Effector memory CD8-positive, alpha-beta T cell (primary cell): Measurements from ENCODE around the gene TPSB2.

Source experiments
- ATAC-seq: fragments of 150-1000 bp; cut with Tn5 transposase; replicated peaks from 2 replicates; pipeline ENCODE4 v1.10.0; 2021; ENCODE audit warnings: mild to moderate bottlenecking, moderate library complexity
- DNase-seq, 3 experiments: peaks; one replicate each; pipeline ENCODE4 v3.0.0; 2021
- H3K27ac Mint-ChIP-seq, 2 donors: one replicate each; pipeline ENCODE4 v1.8.0; 2022; ENCODE audit warnings: mild to moderate bottlenecking in 2 of 2, mixed read lengths in 2 of 2, moderate library complexity in 2 of 2
- H3K27me3 Mint-ChIP-seq, 2 donors: one replicate each; pipeline ENCODE4 v1.8.0; 2022; ENCODE audit warnings: mixed read lengths in 2 of 2
- H3K36me3 Mint-ChIP-seq: one replicate; pipeline ENCODE4 v1.8.0; 2022; ENCODE audit warnings: mild to moderate bottlenecking, moderate library complexity, mixed read lengths; ENCODE audit not compliant: insufficient read depth
- H3K4me1 Mint-ChIP-seq, 2 donors: one replicate each; pipeline ENCODE4 v1.8.0; 2022; ENCODE audit warnings: low read depth in 2 of 2, mixed read lengths in 2 of 2
- H3K4me3 Mint-ChIP-seq, 2 donors: one replicate each; pipeline ENCODE4 v1.8.0; 2022; ENCODE audit warnings: mild to moderate bottlenecking in 2 of 2, mixed read lengths in 2 of 2, moderate library complexity in 2 of 2
- H3K9me3 Mint-ChIP-seq, 2 donors: one replicate each; pipeline ENCODE4 v1.8.0; 2022; ENCODE audit warnings: mixed read lengths in 2 of 2

Gene TPSB2

DNA sequence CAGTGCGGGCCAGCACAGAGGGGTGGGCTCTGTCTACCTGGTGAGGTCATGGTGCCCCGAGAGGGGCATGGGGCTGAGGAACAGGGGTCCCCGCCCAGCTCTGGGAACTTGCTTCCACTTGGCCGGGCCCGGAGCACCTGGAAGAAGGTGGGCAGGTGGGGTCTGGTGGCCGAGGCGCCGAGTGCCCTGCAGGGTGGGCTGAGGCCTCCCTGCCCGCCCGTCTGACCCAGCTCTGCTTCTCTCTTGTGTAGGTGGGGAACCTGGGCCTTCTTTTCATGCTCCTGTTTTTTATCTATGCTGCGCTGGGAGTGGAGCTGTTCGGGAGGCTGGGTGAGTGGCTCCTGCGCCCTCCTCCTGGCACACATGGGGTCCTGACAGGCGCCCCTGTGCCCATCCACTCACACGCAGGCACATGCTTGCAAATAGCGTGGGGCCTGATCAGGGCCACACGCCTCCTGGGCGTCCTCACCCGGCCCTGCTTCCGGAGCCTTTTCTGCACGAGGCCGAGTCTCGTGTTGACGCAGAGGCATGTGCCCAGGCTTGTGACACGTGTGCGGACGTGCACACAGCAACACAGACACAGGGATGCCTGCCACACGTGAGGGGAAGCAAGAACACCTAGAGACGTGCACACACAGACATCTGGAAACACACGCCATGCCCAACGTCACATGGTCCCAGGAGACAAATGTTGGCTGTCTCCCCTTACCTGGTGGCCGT lies 13.1 kb downstream of the TPSB2 start:
- no peak overlapping the region for H3K27ac Mint-ChIP-seq
- no peak for ATAC-seq
- no peaks in the 10 kb centered on the region for H3K9me3 Mint-ChIP-seq
- no peak for DNase-seq
- no peaks in the 10 kb centered on the region for H3K36me3 Mint-ChIP-seq
- peaks cover 0 to 7% of the 10 kb centered on the region in 2 donors for H3K27me3 Mint-ChIP-seq
- H3K4me3 Mint-ChIP-seq = no peak overlapping the region
- H3K4me1 Mint-ChIP-seq = no peaks in the 10 kb centered on the region

DNA sequence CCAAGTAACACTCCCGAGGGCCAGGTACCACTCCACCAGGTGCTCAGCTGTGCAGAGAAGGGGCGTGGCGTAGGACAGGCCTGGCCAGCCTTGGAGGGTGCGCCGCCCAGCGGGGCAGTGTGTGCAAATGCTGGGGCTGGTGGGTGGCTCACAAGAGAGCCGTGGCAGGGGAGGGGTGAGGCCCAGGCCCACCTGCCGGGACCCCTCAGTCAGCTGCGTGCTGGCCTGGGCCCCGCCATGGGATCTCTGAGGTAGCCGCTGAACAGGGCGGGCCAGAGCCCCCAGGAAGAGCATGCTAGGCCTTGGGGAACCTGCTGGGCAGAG lies 13.7 kb downstream of the TPSB2 start:
- Mint-ChIP-seq H3K36me3 (no peaks in the 10 kb centered on the region), H3K4me1 (no peaks in the 10 kb centered on the region), H3K9me3 (no peaks in the 10 kb centered on the region), H3K27me3 (peaks cover 0 to 1% of the 10 kb centered on the region in 2 donors), H3K4me3 (no peak overlapping the region), H3K27ac (no peak overlapping the region)
- DNase-seq (no peak), ATAC-seq (no peak)

DNA sequence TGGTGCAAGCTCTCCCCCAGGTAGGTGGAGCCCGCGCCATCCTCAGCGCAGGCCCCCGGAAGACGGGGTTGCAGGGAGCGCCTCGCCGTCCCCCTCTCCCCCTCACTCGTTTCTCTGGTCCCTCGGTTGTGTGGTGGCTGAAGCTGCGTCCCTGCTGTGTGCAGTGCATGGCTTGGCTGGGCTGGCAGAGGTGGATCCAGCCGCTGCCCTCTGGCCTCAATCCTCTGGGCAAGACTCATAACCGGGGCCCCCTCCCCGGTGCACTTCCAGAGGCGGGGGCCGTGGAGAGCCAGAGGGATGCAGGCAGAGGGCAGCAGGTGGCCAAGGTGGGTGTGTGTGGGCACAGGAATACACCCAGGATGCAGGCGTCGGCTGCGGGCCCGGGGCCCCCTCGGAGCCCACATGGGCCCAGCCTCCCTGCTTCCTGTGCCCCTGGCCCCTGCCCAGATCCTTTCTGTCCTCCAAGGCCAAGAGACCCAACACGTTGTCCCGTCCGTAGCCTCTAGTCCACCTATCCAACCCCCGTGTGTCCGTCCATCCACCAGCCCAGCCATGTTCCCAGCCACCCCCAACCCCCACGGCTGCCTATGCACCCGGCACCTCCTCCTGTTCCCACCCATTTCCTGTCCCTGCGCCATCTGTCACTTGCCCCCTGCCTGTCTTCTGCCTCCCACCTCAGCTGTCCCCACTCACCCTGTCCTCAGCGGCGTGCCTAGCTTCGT lies 14.2 kb downstream of the TPSB2 start:
- Mint-ChIP-seq H3K27ac (no peak overlapping the region), H3K36me3 (no peaks in the 10 kb centered on the region), H3K4me3 (no peak overlapping the region), H3K4me1 (no peaks in the 10 kb centered on the region), H3K27me3 (no peaks in the 10 kb centered on the region), H3K9me3 (no peaks in the 10 kb centered on the region)
- no peak for ATAC-seq
- no peak for DNase-seq

DNA sequence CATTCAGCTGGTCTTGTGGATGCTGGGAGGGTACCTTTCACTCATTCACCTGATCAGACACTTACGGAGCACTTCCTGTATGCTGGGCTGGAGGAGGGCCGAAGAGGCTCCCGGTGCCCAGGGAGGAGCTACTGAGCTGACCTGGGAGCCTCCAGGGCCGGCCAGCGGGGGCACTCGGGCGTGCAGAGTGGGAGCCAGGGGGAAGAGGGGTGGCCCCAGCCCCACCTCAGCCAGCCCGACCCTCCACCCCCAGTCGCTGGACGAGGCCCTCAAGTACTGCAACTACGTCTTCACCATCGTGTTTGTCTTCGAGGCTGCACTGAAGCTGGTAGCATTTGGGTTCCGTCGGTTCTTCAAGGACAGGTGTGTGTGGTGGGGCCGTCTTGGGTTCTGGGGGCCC lies 15.3 kb downstream of the TPSB2 start:
- DNase-seq (no peak), ATAC-seq (no peak)
- H3K27ac Mint-ChIP-seq = no peak overlapping the region
- H3K4me3 Mint-ChIP-seq = no peak overlapping the region
- H3K27me3 Mint-ChIP-seq = no peaks in the 10 kb centered on the region
- no peaks in the 10 kb centered on the region for H3K9me3 Mint-ChIP-seq
- no peaks in the 10 kb centered on the region for H3K4me1 Mint-ChIP-seq
- H3K36me3 Mint-ChIP-seq = no peaks in the 10 kb centered on the region

DNA sequence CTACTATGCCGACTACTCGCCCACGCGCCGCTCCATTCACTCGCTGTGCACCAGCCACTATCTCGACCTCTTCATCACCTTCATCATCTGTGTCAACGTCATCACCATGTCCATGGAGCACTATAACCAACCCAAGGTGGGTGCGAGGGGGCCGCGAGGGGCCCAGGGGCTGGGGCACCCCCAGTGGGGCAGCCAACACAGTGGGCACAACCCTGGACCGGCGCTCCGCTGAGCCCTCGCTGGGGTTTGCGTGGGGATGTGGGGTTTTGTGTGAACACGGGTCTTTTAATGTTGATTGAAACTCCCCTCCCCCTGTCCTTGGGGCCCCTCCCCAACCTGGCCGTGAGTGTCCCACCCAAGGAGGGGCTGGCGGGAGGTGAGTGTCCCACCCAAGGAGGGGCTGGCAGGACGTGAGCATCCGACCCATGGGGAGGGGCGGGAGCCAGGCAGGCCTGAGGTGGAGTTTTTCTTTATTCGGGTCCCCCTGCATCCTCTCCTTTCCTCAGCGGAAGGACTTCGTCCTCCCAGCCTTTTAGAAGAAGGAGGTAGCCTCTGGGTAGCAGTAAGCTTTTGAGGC lies 16.1 kb downstream of the TPSB2 start:
- H3K27me3 Mint-ChIP-seq = no peaks in the 10 kb centered on the region
- no peaks in the 10 kb centered on the region for H3K36me3 Mint-ChIP-seq
- H3K4me3 Mint-ChIP-seq = no peak overlapping the region
- H3K4me1 Mint-ChIP-seq = no peaks in the 10 kb centered on the region
- ATAC-seq (no peak), DNase-seq (no peak)
- H3K9me3 Mint-ChIP-seq = no peaks in the 10 kb centered on the region
- H3K27ac Mint-ChIP-seq = no peak overlapping the region

DNA sequence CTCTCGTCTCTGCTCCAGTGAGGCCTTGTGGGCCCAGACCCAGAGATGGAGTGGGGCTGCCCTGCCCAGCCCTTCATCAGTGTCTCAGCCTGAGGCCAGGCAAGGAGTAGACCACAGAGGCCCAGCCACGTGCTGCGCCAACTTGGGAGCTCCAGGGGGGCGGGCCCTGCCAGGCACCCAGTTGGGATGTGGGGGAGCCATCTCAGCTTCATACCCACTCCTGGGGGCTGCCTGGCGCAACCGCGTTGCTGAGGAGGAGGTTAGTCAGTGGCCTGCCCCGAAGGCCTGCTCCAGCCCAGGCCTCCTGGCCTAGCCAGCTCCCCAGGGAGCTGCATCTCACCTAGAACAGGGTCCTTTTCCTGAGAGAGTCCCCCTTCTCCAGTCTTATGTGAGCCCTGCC lies 16.8 kb downstream of the TPSB2 start:
- peaks cover 0 to 2% of the 10 kb centered on the region in 2 donors for H3K4me1 Mint-ChIP-seq
- ATAC-seq (no peak), DNase-seq (no peak)
- no peak overlapping the region for H3K4me3 Mint-ChIP-seq
- H3K27ac Mint-ChIP-seq = no peak overlapping the region
- H3K9me3 Mint-ChIP-seq = no peaks in the 10 kb centered on the region
- H3K27me3 Mint-ChIP-seq = no peaks in the 10 kb centered on the region
- no peaks in the 10 kb centered on the region for H3K36me3 Mint-ChIP-seq

DNA sequence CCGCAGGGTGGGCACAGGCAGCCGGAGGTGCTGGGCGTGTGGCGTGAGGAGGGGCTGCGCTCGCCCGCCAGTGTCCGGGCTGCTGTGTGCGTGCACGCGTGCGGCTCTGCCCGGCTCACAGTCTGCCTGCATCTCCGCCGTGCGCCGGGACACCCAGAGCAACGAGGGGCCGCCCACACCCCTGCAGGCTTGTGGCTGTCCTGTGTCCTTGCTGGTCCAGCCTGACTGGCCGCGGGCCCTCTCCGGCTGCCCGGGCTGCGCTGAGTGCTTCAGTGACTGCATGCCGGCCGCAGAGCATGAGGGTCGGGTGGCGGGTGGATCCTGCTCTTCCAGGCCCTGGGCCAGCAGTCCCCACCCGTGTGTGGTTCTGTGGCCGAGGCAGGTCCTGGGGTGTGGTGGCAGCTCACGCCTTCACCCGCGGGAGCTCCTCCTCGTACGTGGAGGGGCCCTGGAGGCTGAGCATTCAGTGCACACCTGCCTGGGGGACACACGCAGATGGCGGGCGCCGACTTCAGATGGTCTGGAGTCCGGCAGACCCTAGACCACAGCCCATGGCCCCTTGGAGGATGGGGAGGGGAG lies 17.3 kb downstream of the TPSB2 start:
- no peaks in the 10 kb centered on the region for H3K9me3 Mint-ChIP-seq
- H3K4me3 Mint-ChIP-seq = no peak overlapping the region
- H3K4me1 Mint-ChIP-seq = peaks cover 0 to 4% of the 10 kb centered on the region in 2 donors
- no peaks in the 10 kb centered on the region for H3K36me3 Mint-ChIP-seq
- H3K27ac Mint-ChIP-seq = no peak overlapping the region
- no peak for DNase-seq
- ATAC-seq = no peak
- no peaks in the 10 kb centered on the region for H3K27me3 Mint-ChIP-seq

DNA sequence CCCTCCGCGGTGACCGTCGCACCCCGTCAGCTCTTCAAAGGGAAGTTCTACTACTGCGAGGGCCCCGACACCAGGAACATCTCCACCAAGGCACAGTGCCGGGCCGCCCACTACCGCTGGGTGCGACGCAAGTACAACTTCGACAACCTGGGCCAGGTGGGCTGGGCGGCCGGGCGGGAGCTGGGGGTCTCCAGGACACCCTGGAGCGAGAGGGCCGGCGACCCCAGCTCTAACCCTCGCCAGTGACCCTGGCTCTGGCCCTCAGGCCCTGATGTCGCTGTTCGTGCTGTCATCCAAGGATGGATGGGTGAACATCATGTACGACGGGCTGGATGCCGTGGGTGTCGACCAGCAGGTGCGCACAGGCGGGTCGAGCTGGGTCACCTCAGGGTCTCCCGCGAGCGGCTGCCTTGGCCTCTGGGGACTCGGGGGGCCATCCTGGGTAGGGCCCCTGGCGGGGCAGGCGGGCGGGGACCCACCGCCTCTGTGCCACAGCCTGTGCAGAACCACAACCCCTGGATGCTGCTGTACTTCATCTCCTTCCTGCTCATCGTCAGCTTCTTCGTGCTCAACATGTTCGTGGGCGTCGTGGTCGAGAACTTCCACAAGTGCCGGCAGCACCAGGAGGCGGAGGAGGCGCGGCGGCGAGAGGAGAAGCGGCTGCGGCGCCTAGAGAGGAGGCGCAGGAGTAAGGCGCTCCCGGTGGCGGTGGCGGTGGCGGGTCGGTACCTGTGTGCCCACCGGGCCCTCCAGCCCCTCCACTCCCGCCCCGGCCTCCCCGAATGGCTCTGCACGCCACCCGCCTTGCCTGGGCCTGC lies 18.3 kb downstream of the TPSB2 start:
- H3K36me3 Mint-ChIP-seq = no peaks in the 10 kb centered on the region
- no peak overlapping the region for H3K4me3 Mint-ChIP-seq
- H3K4me1 Mint-ChIP-seq = peaks cover 0 to 4% of the 10 kb centered on the region in 2 donors
- H3K27ac Mint-ChIP-seq = no peak overlapping the region
- H3K27me3 Mint-ChIP-seq = no peaks in the 10 kb centered on the region
- DNase-seq = no peak
- no peak for ATAC-seq
- H3K9me3 Mint-ChIP-seq = no peaks in the 10 kb centered on the region

DNA sequence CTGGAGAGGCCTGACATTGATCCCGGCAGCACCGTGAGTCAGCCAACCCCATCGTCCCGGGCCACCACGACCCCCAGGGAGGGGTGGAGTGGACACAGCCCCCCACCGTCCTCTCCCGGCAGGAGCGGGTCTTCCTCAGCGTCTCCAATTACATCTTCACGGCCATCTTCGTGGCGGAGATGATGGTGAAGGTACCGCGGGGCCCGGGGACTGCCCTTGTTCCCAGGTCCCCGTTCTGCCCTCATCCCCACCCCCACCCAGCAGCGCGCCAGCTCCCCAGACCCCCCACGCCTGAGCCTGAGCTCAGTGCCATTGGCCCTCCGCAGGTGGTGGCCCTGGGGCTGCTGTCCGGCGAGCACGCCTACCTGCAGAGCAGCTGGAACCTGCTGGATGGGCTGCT lies 19.5 kb downstream of the TPSB2 start:
- H3K4me3 Mint-ChIP-seq = no peak overlapping the region
- ATAC-seq (no peak), DNase-seq (no peak)
- H3K36me3 Mint-ChIP-seq = no peaks in the 10 kb centered on the region
- peaks cover 0 to 4% of the 10 kb centered on the region in 2 donors for H3K4me1 Mint-ChIP-seq
- H3K9me3 Mint-ChIP-seq = no peaks in the 10 kb centered on the region
- peaks cover 0 to 3% of the 10 kb centered on the region in 2 donors for H3K27me3 Mint-ChIP-seq
- no peak overlapping the region for H3K27ac Mint-ChIP-seq

DNA sequence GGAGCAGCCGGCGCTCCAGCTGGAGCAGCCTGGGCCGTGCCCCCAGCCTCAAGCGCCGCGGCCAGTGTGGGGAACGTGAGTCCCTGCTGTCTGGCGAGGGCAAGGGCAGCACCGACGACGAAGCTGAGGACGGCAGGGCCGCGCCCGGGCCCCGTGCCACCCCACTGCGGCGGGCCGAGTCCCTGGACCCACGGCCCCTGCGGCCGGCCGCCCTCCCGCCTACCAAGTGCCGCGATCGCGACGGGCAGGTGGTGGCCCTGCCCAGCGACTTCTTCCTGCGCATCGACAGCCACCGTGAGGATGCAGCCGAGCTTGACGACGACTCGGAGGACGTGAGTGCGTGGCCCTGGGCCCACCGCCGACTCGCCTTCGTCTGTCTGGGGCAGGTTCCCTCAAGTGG lies 20.9 kb downstream of the TPSB2 start:
- no peaks in the 10 kb centered on the region for H3K36me3 Mint-ChIP-seq
- DNase-seq (no peak), ATAC-seq (no peak)
- peaks cover 0 to 8% of the 10 kb centered on the region in 2 donors for H3K27me3 Mint-ChIP-seq
- H3K4me1 Mint-ChIP-seq = peaks cover 0 to 4% of the 10 kb centered on the region in 2 donors
- H3K4me3 Mint-ChIP-seq = no peak overlapping the region
- H3K9me3 Mint-ChIP-seq = no peaks in the 10 kb centered on the region
- H3K27ac Mint-ChIP-seq = no peak overlapping the region

DNA sequence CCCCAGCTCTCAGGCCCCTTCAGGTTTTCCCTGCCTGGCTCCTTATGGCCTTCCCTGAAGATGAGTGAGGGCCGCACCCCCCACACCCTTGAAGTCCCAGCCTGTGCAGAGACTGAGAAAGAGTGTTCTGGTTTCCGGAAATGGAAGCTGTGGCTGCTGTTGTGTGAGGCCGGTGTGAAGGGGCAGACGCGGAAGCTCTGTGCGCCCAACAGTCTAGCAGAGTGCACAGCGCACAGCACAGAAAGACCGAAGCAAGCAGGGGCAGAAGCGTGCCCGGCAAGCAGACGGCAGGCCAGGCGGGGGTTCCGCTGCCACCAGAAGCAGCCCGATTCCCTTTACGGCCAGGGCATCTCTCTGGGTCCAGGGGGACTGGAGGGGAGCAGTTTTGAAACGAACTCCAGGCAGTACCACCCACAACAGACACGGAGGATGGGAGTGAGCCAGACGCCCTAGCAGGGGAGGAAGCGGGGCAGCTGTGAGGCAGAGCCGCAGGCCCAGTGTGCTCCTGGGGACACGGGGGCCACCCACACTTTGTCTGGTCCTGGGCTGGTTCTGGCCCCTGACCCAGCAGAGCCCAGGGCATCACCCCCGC lies 21.6 kb downstream of the TPSB2 start:
- DNase-seq = no peak
- Mint-ChIP-seq H3K36me3 (no peaks in the 10 kb centered on the region), H3K4me3 (peak overlapping the region; percentile 59 to 69), H3K27me3 (peaks cover 0 to 8% of the 10 kb centered on the region in 2 donors), H3K27ac (peak overlapping the region; percentile 49 to 82), H3K4me1 (peaks cover 0 to 4% of the 10 kb centered on the region in 2 donors), H3K9me3 (no peaks in the 10 kb centered on the region)
- peak; percentile 81 for ATAC-seq

DNA sequence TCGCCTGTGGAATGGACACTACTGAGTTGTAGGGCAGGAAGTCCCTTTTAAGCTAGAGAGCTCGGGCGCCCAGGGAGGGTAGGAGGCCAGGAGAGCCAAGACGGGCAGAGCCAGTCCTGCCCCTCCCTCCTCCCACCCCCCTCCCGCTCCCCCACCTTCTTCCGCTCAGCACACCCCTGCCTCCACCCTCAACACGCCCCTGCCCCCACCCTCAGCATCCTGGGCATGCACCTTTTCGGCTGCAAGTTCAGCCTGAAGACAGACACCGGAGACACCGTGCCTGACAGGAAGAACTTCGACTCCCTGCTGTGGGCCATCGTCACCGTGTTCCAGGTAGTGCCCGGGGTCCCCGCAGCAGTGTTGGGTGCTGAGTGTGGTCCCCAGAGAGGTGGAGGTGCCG lies 23.2 kb downstream of the TPSB2 start:
- Mint-ChIP-seq H3K4me1 (peaks cover 0 to 4% of the 10 kb centered on the region in 2 donors), H3K36me3 (no peaks in the 10 kb centered on the region), H3K27me3 (peaks cover 0 to 8% of the 10 kb centered on the region in 2 donors), H3K4me3 (peak overlapping the region in 1 of 2 donors; percentile 43), H3K9me3 (no peaks in the 10 kb centered on the region), H3K27ac (no peak overlapping the region)
- no peak for DNase-seq
- peak; percentile 42 for ATAC-seq

DNA sequence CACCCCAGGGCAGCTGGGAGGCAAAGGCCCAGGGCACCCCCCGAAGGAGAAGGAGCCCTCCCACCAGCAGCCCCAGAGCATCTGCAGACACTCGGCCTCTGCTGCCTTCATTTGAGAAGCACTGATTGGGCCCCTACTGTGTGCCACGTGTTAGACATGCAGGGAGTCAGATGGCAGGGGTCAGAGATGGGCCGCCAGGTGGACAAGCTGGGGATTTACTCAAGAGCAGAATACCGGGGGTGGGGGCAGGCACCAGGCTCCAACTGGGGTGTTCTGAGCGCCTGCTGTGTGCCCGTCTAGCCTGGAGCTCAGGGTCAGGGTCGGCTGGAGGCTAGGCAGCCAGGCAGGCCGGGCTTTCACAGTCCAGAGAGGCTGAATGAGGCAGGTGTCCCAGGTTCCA lies 23.7 kb downstream of the TPSB2 start:
- no peak overlapping the region for H3K4me3 Mint-ChIP-seq
- H3K4me1 Mint-ChIP-seq = peaks cover 0 to 4% of the 10 kb centered on the region in 2 donors
- peaks cover 0 to 8% of the 10 kb centered on the region in 2 donors for H3K27me3 Mint-ChIP-seq
- ATAC-seq = no peak
- H3K27ac Mint-ChIP-seq = no peak overlapping the region
- no peaks in the 10 kb centered on the region for H3K36me3 Mint-ChIP-seq
- no peak for DNase-seq
- H3K9me3 Mint-ChIP-seq = no peaks in the 10 kb centered on the region
